T-cell (primary cell): ENCODE measurements around the gene PLCL2. TPM values are rescaled to one million over a fixed set of nuclear protein-coding genes. Genes with fewer than 3 reads are reported as not detected.

Experiments used
- ATAC-seq, 4 experiments: fragments of 200-7000 bp in 3 of 4; fragments of 150-1000 bp in 1 of 4; cut with Tn5 transposase; replicated peaks in 1 of 4; 1 replicate in 3 of 4; 2 replicates in 1 of 4; pipeline ENCODE4 v1.10.0; 2021; ENCODE audit warnings: moderate library complexity in 3 of 4, mild to moderate bottlenecking in 2 of 4, moderate number of reproducible peaks in 1 of 4
- CTCF ChIA-PET, 2 donors: fragments of 300-600 bp; sonication (Branson Sonifier 250); formaldehyde crosslinking; loops; one replicate each; lab custom pipeline; 2022; ENCODE audit warnings: antibody characterized with exemption in 2 of 2; lab: Charles Lee
- POLR2A ChIA-PET, 2 donors: fragments of 300-600 bp; sonication (Branson Sonifier 250); formaldehyde crosslinking; loops; one replicate each; lab custom pipeline; 2022; ENCODE audit warnings: antibody characterized with exemption in 2 of 2; lab: Charles Lee
- DNase-seq, 35 experiments: peaks; one replicate each; pipeline versions ENCODE4 v3.0.0 to v3.0.0-alpha.2; 2013 to 2023
- H3K27ac ChIP-seq: one replicate; pipeline ENCODE4 v1.5.1; 2013; ENCODE audit warnings: low read length
- H3K27me3 ChIP-seq, 2 experiments: replicated peaks in 1 of 2; 1 replicate in 1 of 2; 2 replicates in 1 of 2; pipeline versions ENCODE4 v1.6.1 to v1.7.0; 2013; ENCODE audit warnings: low read length in 1 of 2, mixed read lengths in 1 of 2; ENCODE audit not compliant: control insufficient read depth in 2 of 2, insufficient read depth in 2 of 2; ENCODE audit errors: extremely low read depth in 1 of 2
- H3K36me3 ChIP-seq, 2 donors: 1 replicate in 1 of 2; 2 replicates in 1 of 2; pipeline versions ENCODE4 v1.6.1 to v1.7.0; 2013; ENCODE audit warnings: low read length in 1 of 2; ENCODE audit not compliant: control insufficient read depth in 2 of 2, insufficient read depth in 1 of 2; ENCODE audit errors: extremely low read depth in 1 of 2
- H3K4me1 ChIP-seq, 2 experiments: 1 replicate in 1 of 2; 2 replicates in 1 of 2; pipeline versions ENCODE4 v1.6.1 to v1.7.0; 2013; ENCODE audit warnings: low read length in 2 of 2, mixed read lengths in 1 of 2; ENCODE audit not compliant: insufficient read depth in 2 of 2, control insufficient read depth in 1 of 2; ENCODE audit errors: extremely low read depth in 1 of 2
- H3K4me3 ChIP-seq, 2 donors: 1 replicate in 1 of 2; 2 replicates in 1 of 2; pipeline versions ENCODE4 v1.5.1 to v1.7.0; 2013; ENCODE audit warnings: mild to moderate bottlenecking in 2 of 2, low read length in 1 of 2, moderate library complexity in 1 of 2; ENCODE audit not compliant: control insufficient read depth in 1 of 2; ENCODE audit errors: extremely low read depth in 1 of 2
- H3K9me3 ChIP-seq: 2 replicates; pipeline ENCODE4 v1.7.0; 2013
- H3K27ac Mint-ChIP-seq, 2 donors: one replicate each; pipeline ENCODE4 v1.8.0; 2020 to 2021; ENCODE audit warnings: mild to moderate bottlenecking in 2 of 2, mixed read lengths in 2 of 2
- H3K27me3 Mint-ChIP-seq, 2 donors: one replicate each; pipeline ENCODE4 v1.8.0; 2021 to 2022; ENCODE audit warnings: mixed read lengths in 2 of 2
- H3K36me3 Mint-ChIP-seq: one replicate; pipeline ENCODE4 v1.8.0; 2021; ENCODE audit warnings: mixed read lengths
- H3K4me1 Mint-ChIP-seq, 3 donors: one replicate each; pipeline ENCODE4 v1.8.0; 2020 to 2022; ENCODE audit warnings: mixed read lengths in 3 of 3, mild to moderate bottlenecking in 1 of 3
- H3K4me3 Mint-ChIP-seq, 3 donors: one replicate each; pipeline ENCODE4 v1.8.0; 2020 to 2022; ENCODE audit warnings: mild to moderate bottlenecking in 3 of 3, mixed read lengths in 3 of 3, moderate library complexity in 3 of 3
- H3K9me3 Mint-ChIP-seq, 3 donors: one replicate each; pipeline ENCODE4 v1.8.0; 2020 to 2022; ENCODE audit warnings: mixed read lengths in 3 of 3
- WGBS: methylation state at CpG from one replicate; pipeline ENCODE4 v1.1.5; 2013; ENCODE audit warnings: missing lambda C conversion rate; ENCODE audit not compliant: insufficient coverage; 5-methylcytosine and 5-hydroxymethylcytosine counted together
- total RNA-seq, 35 experiments: library from RNA in 6 of 35; stranded (reverse) in 6 of 35; fragments of 120-200 nt in 1 of 35; gene quantifications; one replicate each; pipeline versions ENCODE4 v1.2.1 to v1.2.4 and lab custom pipeline; 2013 to 2026

Gene PLCL2
- total RNA-seq, 5 donors from 2014 or later (not counting 1 experiment from before 2014, with no cell fraction given): 53.4 to 68.1 (median 60.9) TPM

DNA sequence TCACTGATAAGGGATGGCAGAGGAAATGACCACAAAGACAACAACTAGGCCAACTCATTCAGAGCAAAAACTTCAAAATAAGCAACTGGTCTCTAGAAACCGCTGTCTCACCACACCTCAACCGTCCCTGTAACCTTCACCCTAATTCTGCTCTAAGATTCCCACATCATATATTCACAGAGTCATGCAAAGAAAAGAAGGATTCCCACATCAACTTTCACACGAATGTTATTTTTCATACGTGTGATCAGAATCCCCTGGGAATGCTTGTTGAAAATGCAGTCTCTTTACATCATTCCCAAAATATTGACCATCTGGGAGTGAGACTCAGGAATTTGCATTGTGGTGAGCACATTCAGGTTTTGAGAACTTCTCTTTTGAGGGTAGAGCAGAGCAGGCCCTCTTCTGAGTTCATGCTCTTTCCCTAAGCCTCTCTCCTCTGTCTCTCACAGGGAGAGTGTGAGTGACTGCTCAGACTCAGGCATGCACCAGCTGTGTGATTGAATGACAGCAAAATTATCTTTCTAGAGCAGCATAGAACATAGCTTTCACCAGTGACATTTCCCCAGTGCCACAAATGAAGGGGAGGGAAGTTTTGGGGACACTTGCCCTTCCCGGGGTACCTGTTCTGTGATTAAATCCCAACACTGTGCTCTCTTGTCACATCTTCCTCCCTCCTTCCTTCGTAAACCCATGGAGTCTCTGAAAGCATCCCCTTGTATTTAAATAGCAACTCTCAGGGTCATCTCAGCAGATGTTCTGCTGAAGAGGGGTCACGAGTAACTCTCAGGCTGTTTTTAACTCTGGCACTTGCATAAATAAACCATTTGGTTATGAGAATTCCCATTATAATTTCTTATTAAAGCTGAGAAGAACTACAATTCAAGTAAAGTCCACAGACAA, 170.9 kb downstream of the PLCL2 start:
- no peaks in the 10 kb centered on the region for H3K9me3 ChIP-seq
- Mint-ChIP-seq H3K27me3 (no peaks in the 10 kb centered on the region), H3K27ac (peak overlapping the region; percentile 59 to 77), H3K9me3 (peaks cover 0 to 28% (median 13%) of the 10 kb centered on the region in 3 donors), H3K36me3 (peaks cover 72% of the 10 kb centered on the region), H3K4me3 (no peak overlapping the region), H3K4me1 (peaks cover 30 to 51% (median 43%) of the 10 kb centered on the region in 3 donors)
- H3K27me3 ChIP-seq: no peaks in the 10 kb centered on the region
- DNase-seq: no peak
- ChIA-PET CTCF (no interaction called here), POLR2A (no interaction called here)
- H3K36me3 ChIP-seq: peaks cover 6 to 11% of the 10 kb centered on the region in 2 donors
- peaks cover 0 to 3% of the 10 kb centered on the region in 2 experiments for H3K4me1 ChIP-seq
- no peak overlapping the region for H3K27ac ChIP-seq
- WGBS: 68% methylated on average over 4 of the region's 7 CpGs
- ATAC-seq: no peak
- H3K4me3 ChIP-seq: no peak overlapping the region

GRCh38 chr3:17057321-17057720, 172.6 kb downstream of the PLCL2 start:
- no peak overlapping the region for H3K27ac ChIP-seq
- POLR2A ChIA-PET: no interaction called here
- no peaks in the 10 kb centered on the region for H3K27me3 ChIP-seq
- no peaks in the 10 kb centered on the region for H3K9me3 ChIP-seq
- ATAC-seq: no peak
- peaks cover 0 to 3% of the 10 kb centered on the region in 2 experiments for H3K4me1 ChIP-seq
- H3K36me3 ChIP-seq: peaks cover 6 to 16% of the 10 kb centered on the region in 2 donors
- peaks cover 30 to 48% (median 36%) of the 10 kb centered on the region in 3 donors for H3K4me1 Mint-ChIP-seq
- no peak overlapping the region for H3K4me3 Mint-ChIP-seq
- H3K27me3 Mint-ChIP-seq: no peaks in the 10 kb centered on the region
- H3K9me3 Mint-ChIP-seq: peaks cover 0 to 20% (median 6%) of the 10 kb centered on the region in 3 donors
- H3K27ac Mint-ChIP-seq: peak overlapping the region in 1 of 2 donors; percentile 23
- CTCF ChIA-PET: no interaction called here
- H3K36me3 Mint-ChIP-seq: peaks cover 61% of the 10 kb centered on the region
- WGBS: 100% methylated on average over 2 of the region's 4 CpGs
- no peak for DNase-seq
- no peak overlapping the region for H3K4me3 ChIP-seq

- 100% methylated on average over 1 of the region's 5 CpGs for WGBS
- H3K36me3 Mint-ChIP-seq: peaks cover 48% of the 10 kb centered on the region
- CTCF ChIA-PET: interaction anchor here in 1 of 2 donors (0.5 kb wide), 1 partner anchor 650 kb away, joined by 3 read pairs; no protein-coding TSS in a partner anchor
- no peaks in the 10 kb centered on the region for H3K9me3 ChIP-seq
- H3K4me3 ChIP-seq: no peak overlapping the region
- ATAC-seq: no peak
- no peak for DNase-seq
- no peak overlapping the region for H3K27ac ChIP-seq
- H3K36me3 ChIP-seq: peaks cover 6 to 20% of the 10 kb centered on the region in 2 donors
- POLR2A ChIA-PET: no interaction called here
- no peak overlapping the region for H3K27ac Mint-ChIP-seq
- H3K27me3 ChIP-seq: no peaks in the 10 kb centered on the region
- H3K4me1 Mint-ChIP-seq: peaks cover 23 to 44% (median 28%) of the 10 kb centered on the region in 3 donors
- H3K9me3 Mint-ChIP-seq: no peaks in the 10 kb centered on the region
- H3K4me3 Mint-ChIP-seq: no peak overlapping the region
- peaks cover 0 to 3% of the 10 kb centered on the region in 2 experiments for H3K4me1 ChIP-seq
- no peaks in the 10 kb centered on the region for H3K27me3 Mint-ChIP-seq
Measured at GRCh38 chr3:17059989-17060550, 175.3 kb downstream of the PLCL2 start.

DNA sequence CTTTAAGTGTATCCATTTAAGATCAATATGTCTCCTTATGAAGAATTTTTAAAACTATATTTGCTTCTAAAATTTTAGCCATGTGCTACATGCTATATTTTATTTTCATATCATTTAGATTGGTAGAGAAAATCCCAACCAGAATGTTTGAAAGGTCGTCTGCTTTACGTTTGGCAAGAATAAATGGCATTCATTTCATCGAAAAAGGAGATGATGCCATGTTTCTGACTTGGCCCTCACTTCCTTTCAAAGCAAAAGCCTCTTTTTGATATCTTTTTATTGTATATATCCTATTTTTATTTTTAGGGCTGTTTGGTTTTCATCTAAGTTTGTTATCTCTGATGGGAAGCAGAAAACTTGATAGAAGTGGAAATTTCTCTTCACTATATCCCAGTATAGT, 176.2 kb downstream of the PLCL2 start:
- ChIA-PET CTCF (interaction anchor here in 1 of 2 donors (0.6 kb wide), 1 partner anchor 934 kb away, joined by 3 read pairs; no protein-coding TSS in a partner anchor), POLR2A (no interaction called here)
- DNase-seq: no peak
- no peaks in the 10 kb centered on the region for H3K9me3 ChIP-seq
- WGBS: no CpG with 5 or more reads among the region's 3 CpGs
- no peaks in the 10 kb centered on the region for H3K27me3 ChIP-seq
- H3K4me3 ChIP-seq: no peak overlapping the region
- Mint-ChIP-seq H3K36me3 (peaks cover 55% of the 10 kb centered on the region), H3K27me3 (no peaks in the 10 kb centered on the region), H3K9me3 (no peaks in the 10 kb centered on the region), H3K4me1 (peaks cover 22 to 48% (median 26%) of the 10 kb centered on the region in 3 donors), H3K4me3 (no peak overlapping the region), H3K27ac (no peak overlapping the region)
- H3K4me1 ChIP-seq: no peaks in the 10 kb centered on the region
- no peak for ATAC-seq
- H3K36me3 ChIP-seq: peaks cover 6 to 28% of the 10 kb centered on the region in 2 donors
- H3K27ac ChIP-seq: no peak overlapping the region

- ChIA-PET POLR2A (no interaction called here), CTCF (no interaction called here)
- 96% methylated on average over 3 of the region's 3 CpGs for WGBS
- H3K9me3 Mint-ChIP-seq: no peaks in the 10 kb centered on the region
- peaks cover 6 to 31% of the 10 kb centered on the region in 2 donors for H3K36me3 ChIP-seq
- H3K27ac ChIP-seq: no peak overlapping the region
- peaks cover 27 to 37% (median 28%) of the 10 kb centered on the region in 3 donors for H3K4me1 Mint-ChIP-seq
- no peaks in the 10 kb centered on the region for H3K27me3 ChIP-seq
- no peak overlapping the region for H3K4me3 Mint-ChIP-seq
- no peaks in the 10 kb centered on the region for H3K27me3 Mint-ChIP-seq
- H3K27ac Mint-ChIP-seq: no peak overlapping the region
- H3K4me3 ChIP-seq: no peak overlapping the region
- no peak for DNase-seq
- ATAC-seq: no peak
- H3K36me3 Mint-ChIP-seq: peaks cover 60% of the 10 kb centered on the region
- no peaks in the 10 kb centered on the region for H3K4me1 ChIP-seq
- H3K9me3 ChIP-seq: no peaks in the 10 kb centered on the region
Measured at GRCh38 chr3:17062736-17063135, 178.0 kb downstream of the PLCL2 start.

GRCh38 chr3:17063596-17063995, 178.8 kb downstream of the PLCL2 start:
- Histone ChIP-seq H3K27ac (no peak overlapping the region), H3K4me1 (no peaks in the 10 kb centered on the region), H3K27me3 (no peaks in the 10 kb centered on the region), H3K36me3 (peaks cover 6 to 29% of the 10 kb centered on the region in 2 donors), H3K4me3 (no peak overlapping the region), H3K9me3 (no peaks in the 10 kb centered on the region)
- peak overlapping the region; percentile 8 to 83 for H3K27ac Mint-ChIP-seq
- H3K36me3 Mint-ChIP-seq: peaks cover 56% of the 10 kb centered on the region
- ATAC-seq (no peak), DNase-seq (no peak)
- ChIA-PET CTCF (interaction anchor here in 1 of 2 donors (0.6 kb wide), 1 partner anchor 324 kb away, joined by 6 read pairs; no protein-coding TSS in a partner anchor), POLR2A (no interaction called here)
- H3K9me3 Mint-ChIP-seq: no peaks in the 10 kb centered on the region
- no peak overlapping the region for H3K4me3 Mint-ChIP-seq
- H3K4me1 Mint-ChIP-seq: peaks cover 25 to 32% (median 31%) of the 10 kb centered on the region in 3 donors
- no peaks in the 10 kb centered on the region for H3K27me3 Mint-ChIP-seq
- whole genome bisulfite sequencing: 93% methylated on average over 1 of the region's 3 CpGs
